GM13976 (cell line): Measurements from ENCODE around the gene CALHM3.

Source experiments
- DNase-seq: peaks from one replicate; pipeline ENCODE4 v3.0.0; 2012; ENCODE audit warnings: low spot score
- CTCF ChIP-seq: IDR thresholded peaks from 2 replicates; pipeline ENCODE4 v1.5.1; 2012; ENCODE audit warnings: borderline replicate concordance, mild to moderate bottlenecking; ENCODE audit not compliant: insufficient read depth; ENCODE audit errors: extremely low read depth, missing control alignments, control extremely low read depth
- in situ Hi-C: fragments of 300-500 bp; cut with MboI; formaldehyde crosslinking; loops from one replicate; pipeline ENCODE4 v1.12.0; 2022; ENCODE audit warnings: low sequenced_read_pairs, mixed read lengths, inconsistent platforms; ENCODE audit not compliant: unreplicated experiment

Gene CALHM3

GRCh38 chr10:103502849-103503660 lies 24.0 kb upstream of the CALHM3 start:
- no peak for DNase-seq
- in situ Hi-C loops, result no loop called here
- no peak for TF ChIP-seq CTCF

- in situ Hi-C loops, result no loop called here
- no peak for TF ChIP-seq CTCF
- DNase-seq, result no peak
Measured at GRCh38 chr10:103501186-103501585, 22.1 kb upstream of the CALHM3 start.

GRCh38 chr10:103500481-103500880 lies 21.4 kb upstream of the CALHM3 start:
- no peak for TF ChIP-seq CTCF
- DNase-seq, result no peak
- in situ Hi-C loops, result no loop called here

GRCh38 chr10:103499881-103500280 lies 20.8 kb upstream of the CALHM3 start:
- in situ Hi-C loops, result no loop called here
- no peak for TF ChIP-seq CTCF
- no peak for DNase-seq

- in situ Hi-C loops, result no loop called here
- no peak for DNase-seq
- TF ChIP-seq CTCF, result no peak
Measured at GRCh38 chr10:103498936-103499638, 20.0 kb upstream of the CALHM3 start.

GRCh38 chr10:103497161-103497915 lies 18.3 kb upstream of the CALHM3 start:
- in situ Hi-C loops, result no loop called here
- no peak for TF ChIP-seq CTCF
- no peak for DNase-seq
